Natural killer cell (primary cell): Measurements from ENCODE around the gene SFMBT1. TPM values are rescaled to one million over a fixed set of nuclear protein-coding genes. Genes with fewer than 3 reads are reported as not detected.
A peak's percentile ranks its signal among the peaks of the same experiment; 100 is the strongest.

ENCODE experiments used
- ATAC-seq, 3 donors: fragments of 150-1000 bp in 2 of 3; fragments of 200-7000 bp in 1 of 3; cut with Tn5 transposase; 1 replicate in 1 of 3; 2 replicates in 2 of 3; pipeline ENCODE4 v1.10.0; 2021; ENCODE audit warnings: mild to moderate bottlenecking in 2 of 3, moderate library complexity in 2 of 3
- DNase-seq, 2 donors: peaks; one replicate each; pipeline versions ENCODE4 v3.0.0 to v3.0.0-alpha.2; 2013 to 2021; ENCODE audit warnings: mixed read lengths in 1 of 2
- H3K27ac ChIP-seq: one replicate; pipeline ENCODE4 v1.5.1; 2013; ENCODE audit warnings: mild to moderate bottlenecking, low read length
- H3K27me3 ChIP-seq: one replicate; pipeline ENCODE4 v1.6.1; 2013; ENCODE audit warnings: low read length; ENCODE audit not compliant: control insufficient read depth, insufficient read depth
- H3K36me3 ChIP-seq: one replicate; pipeline ENCODE4 v1.6.1; 2013; ENCODE audit warnings: low read length; ENCODE audit not compliant: control insufficient read depth, insufficient read depth
- H3K4me1 ChIP-seq: one replicate; pipeline ENCODE4 v1.6.1; 2013; ENCODE audit warnings: low read length; ENCODE audit not compliant: control insufficient read depth, insufficient read depth
- H3K4me3 ChIP-seq: one replicate; pipeline ENCODE4 v1.5.1; 2013; ENCODE audit warnings: low read length
- H3K9me3 ChIP-seq: one replicate; pipeline ENCODE4 v1.6.1; 2013; ENCODE audit warnings: low read length; ENCODE audit not compliant: control insufficient read depth, insufficient read depth
- H3K27ac Mint-ChIP-seq, 2 donors: one replicate each; pipeline ENCODE4 v1.8.0; 2022; ENCODE audit warnings: mild to moderate bottlenecking in 2 of 2, mixed read lengths in 2 of 2, moderate library complexity in 1 of 2
- H3K27me3 Mint-ChIP-seq, 2 donors: one replicate each; pipeline ENCODE4 v1.8.0; 2022; ENCODE audit warnings: low read depth in 2 of 2, mixed read lengths in 2 of 2
- H3K36me3 Mint-ChIP-seq: one replicate; pipeline ENCODE4 v1.8.0; 2022; ENCODE audit warnings: mixed read lengths
- H3K4me1 Mint-ChIP-seq, 2 donors: one replicate each; pipeline ENCODE4 v1.8.0; 2022; ENCODE audit warnings: mixed read lengths in 2 of 2
- H3K4me3 Mint-ChIP-seq: one replicate; pipeline ENCODE4 v1.8.0; 2022; ENCODE audit warnings: mild to moderate bottlenecking, moderate library complexity, mixed read lengths
- H3K9me3 Mint-ChIP-seq, 2 donors: one replicate each; pipeline ENCODE4 v1.8.0; 2022; ENCODE audit warnings: mixed read lengths in 2 of 2
- WGBS: methylation state at CpG from one replicate; pipeline ENCODE4 v1.1.7; 2013; ENCODE audit warnings: missing lambda C conversion rate; ENCODE audit not compliant: insufficient coverage; 5-methylcytosine and 5-hydroxymethylcytosine counted together
- intact Hi-C: fragments of 100-400 bp; cut with micrococcal nuclease; formaldehyde crosslinking; loops from one replicate; pipeline ENCODE4 v1.14.2; 2022
- total RNA-seq, 4 donors: library from RNA; stranded (reverse); fragments of 120-200 nt in 1 of 4; gene quantifications; one replicate each; pipeline versions ENCODE4 v1.2.3 to v1.2.4, GENCODE V29; 2013 to 2022
- TF ChIP-seq, protein P1 (sequence below): fragments of 200-600 bp; IDR thresholded peaks from one replicate; pipeline ENCODE4 v1.8.0; 2022; ENCODE audit warnings: antibody characterized with exemption

SFMBT1 gene
- total RNA-seq, 3 donors from 2014 or later (not counting 1 experiment from before 2014, with no cell fraction given), result 20.2 to 22.3 (median 22.2) TPM

GRCh38 chr3:53078656-53079055 lies 32.8 kb upstream of the SFMBT1 start:
- intact Hi-C loops, result no loop called here
- Mint-ChIP-seq H3K9me3 (no peaks in the 10 kb centered on the region), H3K4me3 (no peak overlapping the region), H3K36me3 (no peaks in the 10 kb centered on the region), H3K27ac (no peak overlapping the region), H3K4me1 (peaks cover 0 to 13% of the 10 kb centered on the region in 2 donors), H3K27me3 (no peaks in the 10 kb centered on the region)
- no peak for DNase-seq
- Histone ChIP-seq H3K4me1 (peaks cover under 1% of the 10 kb centered on the region), H3K9me3 (no peaks in the 10 kb centered on the region), H3K27ac (no peak overlapping the region), H3K36me3 (no peaks in the 10 kb centered on the region), H3K4me3 (no peak overlapping the region), H3K27me3 (no peaks in the 10 kb centered on the region)
- WGBS, result 98% methylated on average over 3 of the region's 3 CpGs
- TF ChIP-seq, protein P1, sequence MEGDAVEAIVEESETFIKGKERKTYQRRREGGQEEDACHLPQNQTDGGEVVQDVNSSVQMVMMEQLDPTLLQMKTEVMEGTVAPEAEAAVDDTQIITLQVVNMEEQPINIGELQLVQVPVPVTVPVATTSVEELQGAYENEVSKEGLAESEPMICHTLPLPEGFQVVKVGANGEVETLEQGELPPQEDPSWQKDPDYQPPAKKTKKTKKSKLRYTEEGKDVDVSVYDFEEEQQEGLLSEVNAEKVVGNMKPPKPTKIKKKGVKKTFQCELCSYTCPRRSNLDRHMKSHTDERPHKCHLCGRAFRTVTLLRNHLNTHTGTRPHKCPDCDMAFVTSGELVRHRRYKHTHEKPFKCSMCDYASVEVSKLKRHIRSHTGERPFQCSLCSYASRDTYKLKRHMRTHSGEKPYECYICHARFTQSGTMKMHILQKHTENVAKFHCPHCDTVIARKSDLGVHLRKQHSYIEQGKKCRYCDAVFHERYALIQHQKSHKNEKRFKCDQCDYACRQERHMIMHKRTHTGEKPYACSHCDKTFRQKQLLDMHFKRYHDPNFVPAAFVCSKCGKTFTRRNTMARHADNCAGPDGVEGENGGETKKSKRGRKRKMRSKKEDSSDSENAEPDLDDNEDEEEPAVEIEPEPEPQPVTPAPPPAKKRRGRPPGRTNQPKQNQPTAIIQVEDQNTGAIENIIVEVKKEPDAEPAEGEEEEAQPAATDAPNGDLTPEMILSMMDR, result no peak
- ATAC-seq, result no peak

- intact Hi-C loops, result no loop called here
- TF ChIP-seq, protein P1, result no peak
- no peak for ATAC-seq
- no peak overlapping the region for H3K4me3 ChIP-seq
- Mint-ChIP-seq H3K4me3 (no peak overlapping the region), H3K27me3 (no peaks in the 10 kb centered on the region), H3K9me3 (no peaks in the 10 kb centered on the region), H3K4me1 (peaks cover 9 to 23% of the 10 kb centered on the region in 2 donors), H3K27ac (no peak overlapping the region), H3K36me3 (no peaks in the 10 kb centered on the region)
- H3K27ac ChIP-seq, result no peak overlapping the region
- H3K4me1 ChIP-seq, result peaks cover 11% of the 10 kb centered on the region
- DNase-seq, result no peak
- H3K9me3 ChIP-seq, result no peaks in the 10 kb centered on the region
- 95% methylated on average over 10 of the region's 10 CpGs for WGBS
- no peaks in the 10 kb centered on the region for H3K36me3 ChIP-seq
- no peaks in the 10 kb centered on the region for H3K27me3 ChIP-seq
Measured at GRCh38 chr3:53077476-53078220, 31.8 kb upstream of the SFMBT1 start.

GRCh38 chr3:53075743-53076140 lies 29.9 kb upstream of the SFMBT1 start:
- no peak overlapping the region for H3K4me3 ChIP-seq
- intact Hi-C loops, result no loop called here
- Mint-ChIP-seq H3K36me3 (no peaks in the 10 kb centered on the region), H3K4me1 (peaks cover 14 to 29% of the 10 kb centered on the region in 2 donors), H3K9me3 (no peaks in the 10 kb centered on the region), H3K4me3 (no peak overlapping the region), H3K27ac (peak overlapping the region in 1 of 2 donors; percentile 33), H3K27me3 (no peaks in the 10 kb centered on the region)
- ATAC-seq (no peak), DNase-seq (no peak)
- H3K27ac ChIP-seq, result no peak overlapping the region
- H3K27me3 ChIP-seq, result no peaks in the 10 kb centered on the region
- H3K4me1 ChIP-seq, result peaks cover 25% of the 10 kb centered on the region
- TF ChIP-seq, protein P1, result no peak
- no peaks in the 10 kb centered on the region for H3K9me3 ChIP-seq
- WGBS, result 83% methylated on average over 3 of the region's 3 CpGs
- no peaks in the 10 kb centered on the region for H3K36me3 ChIP-seq
